T47D (cell line): ENCODE data around the gene TTC34.

Experiments used
- DNase-seq, 2 experiments: peaks; one replicate each; pipeline versions ENCODE4 v3.0.0 to v3.0.0-alpha.2; 2011 to 2012; ENCODE audit warnings: low read depth in 1 of 2, low spot score in 1 of 2
- JUND ChIP-seq: IDR thresholded peaks from 2 replicates; pipeline ENCODE4 v1.6.1; 2012; ENCODE audit warnings: low read depth
- in situ Hi-C: cut with HindIII; loops from 2 replicates; pipeline ENCODE4 v1.10.0; 2016; ENCODE audit warnings: low sequenced_read_pairs, low pct_unique_long_range_greater_than_20kb

TTC34 gene

GRCh38 chr1:2834741-2835564, 33.5 kb upstream of the TTC34 start:
- TF ChIP-seq JUND = no peak
- in situ Hi-C loops = no loop called here
- DNase-seq = no peak

DNA sequence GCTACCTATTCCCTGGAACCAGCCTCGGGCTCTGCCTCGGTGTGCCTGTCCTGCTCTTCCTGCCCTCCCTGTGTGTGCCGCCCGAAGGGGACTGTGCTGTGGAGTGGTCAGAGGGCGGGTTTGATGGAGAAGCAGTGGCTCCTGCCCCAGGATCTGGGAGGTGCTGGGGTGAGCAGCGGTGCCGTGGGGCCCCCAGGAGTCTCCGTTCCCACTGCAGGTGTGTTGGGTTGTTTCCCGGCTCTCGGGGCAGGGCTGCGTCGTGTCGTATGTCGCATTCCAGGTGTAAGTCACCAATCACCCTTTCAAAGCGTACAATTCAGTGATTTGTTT, 32.6 kb upstream of the TTC34 start:
- DNase-seq = no peak
- in situ Hi-C loops = no loop called here
- no peak for TF ChIP-seq JUND

DNA sequence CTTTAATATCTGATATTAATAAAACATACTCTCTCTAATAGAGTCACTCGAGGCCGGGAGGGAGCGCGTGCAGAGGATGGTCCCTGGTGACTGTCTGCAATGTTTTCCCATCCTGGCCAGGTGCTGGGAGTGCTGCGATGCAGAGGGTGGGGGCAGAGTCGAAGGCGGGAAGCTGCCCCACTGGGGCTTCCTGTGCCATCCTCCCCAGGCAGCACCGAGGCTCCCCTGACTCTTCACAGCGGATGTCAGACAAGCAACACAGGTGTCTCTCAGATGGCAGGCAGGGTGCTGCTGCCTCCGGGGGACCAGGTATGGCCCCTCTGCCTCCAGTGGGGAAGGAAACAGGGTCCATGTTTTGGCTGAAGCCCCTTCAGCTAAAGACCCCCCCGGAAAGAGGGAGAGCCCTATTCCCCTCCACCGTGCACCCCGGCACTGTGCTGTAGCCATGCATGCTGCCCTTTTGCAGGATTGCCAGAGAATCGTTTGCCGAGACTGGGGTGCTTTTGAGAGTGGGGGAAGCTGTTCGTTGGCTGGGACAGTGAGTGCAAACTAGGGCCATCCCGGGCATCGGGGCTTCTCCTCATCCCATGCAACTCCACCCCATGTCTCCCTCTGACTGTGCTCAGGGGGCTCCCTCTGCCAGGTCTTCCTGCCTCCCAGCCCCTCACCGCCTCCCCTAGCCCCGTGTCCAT, 32.1 kb upstream of the TTC34 start:
- DNase-seq = no peak
- in situ Hi-C loops = no loop called here
- no peak for TF ChIP-seq JUND

DNA sequence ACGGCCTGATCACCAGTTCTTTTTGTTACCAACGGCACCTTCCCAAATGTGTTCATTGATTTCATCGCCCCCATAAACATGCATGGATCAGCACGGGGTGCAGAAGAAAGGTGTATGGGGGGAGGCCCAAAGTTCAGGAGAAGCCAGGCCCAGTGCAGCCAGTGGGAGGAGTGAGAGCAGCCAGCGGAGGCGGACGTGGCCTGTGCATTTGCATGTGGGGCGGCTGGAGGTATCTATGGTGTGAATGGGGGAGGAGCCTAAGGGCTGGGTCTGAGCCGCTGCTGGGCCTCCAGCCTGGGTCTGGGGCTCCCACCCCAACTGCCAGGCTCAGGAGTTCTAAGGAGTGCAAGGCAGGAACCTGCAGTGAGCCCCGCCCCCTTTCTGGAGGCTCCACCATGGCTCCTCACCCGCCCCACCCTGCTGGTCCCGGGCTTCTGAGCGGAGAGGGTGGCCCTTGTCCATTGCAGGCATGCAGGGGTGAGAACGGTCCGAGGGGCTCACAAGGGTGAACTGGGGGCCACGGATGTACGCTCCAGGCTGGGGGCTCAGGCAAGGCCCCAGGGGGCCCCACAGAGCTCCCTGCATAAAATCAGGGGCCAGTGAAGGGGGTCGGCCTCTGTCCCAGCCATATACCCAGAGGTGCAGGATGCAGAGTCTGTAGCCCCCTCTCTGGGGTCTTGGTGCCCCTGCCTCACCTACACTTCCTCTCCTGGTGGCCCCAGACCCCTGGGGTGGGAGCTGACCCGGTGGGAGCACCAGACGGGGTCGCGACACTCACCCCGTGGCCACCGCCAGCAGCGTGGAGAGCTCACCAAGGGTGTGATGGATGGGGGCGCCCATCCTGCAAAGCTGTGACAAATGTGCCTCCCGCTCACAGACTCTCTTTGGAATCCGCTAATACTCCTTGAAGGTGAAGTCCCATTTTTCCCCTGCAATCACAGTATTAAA, 31.3 kb upstream of the TTC34 start:
- in situ Hi-C loops = no loop called here
- no peak for DNase-seq
- TF ChIP-seq JUND = no peak

DNA sequence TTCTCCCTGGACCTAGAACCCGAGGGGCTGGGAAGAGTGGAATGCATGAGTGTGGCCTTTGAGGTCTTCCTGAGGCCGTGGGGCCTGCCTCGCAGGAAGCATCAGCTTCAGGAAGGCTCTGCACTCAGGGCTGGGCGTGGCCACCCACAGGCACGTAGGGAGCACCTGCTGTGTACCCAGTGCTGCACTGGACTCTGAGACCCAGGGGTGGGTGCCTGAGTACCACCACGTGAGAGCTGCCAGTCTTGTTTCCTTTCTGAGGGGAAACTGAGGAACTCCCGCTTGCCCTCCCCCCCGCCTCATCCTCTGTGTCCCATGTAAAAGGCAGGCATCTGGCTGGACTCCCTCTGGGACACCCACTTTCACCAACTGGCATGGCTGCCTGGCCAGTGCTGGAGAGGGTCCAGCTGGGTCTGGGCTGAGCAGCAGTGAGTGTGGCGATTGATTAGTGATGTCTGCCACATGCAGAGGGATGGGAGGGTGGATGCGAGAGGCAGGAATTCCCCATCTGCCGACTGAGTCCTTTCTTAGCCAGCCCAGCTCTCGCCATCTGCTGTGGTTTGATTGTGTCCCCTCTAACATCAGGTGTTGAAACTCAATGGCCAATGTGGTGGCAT, 30.2 kb upstream of the TTC34 start:
- in situ Hi-C loops = no loop called here
- no peak for DNase-seq
- TF ChIP-seq JUND = no peak

GRCh38 chr1:2830761-2831425, 29.4 kb upstream of the TTC34 start:
- no peak for DNase-seq
- in situ Hi-C loops = no loop called here

GRCh38 chr1:2829846-2830615, 28.5 kb upstream of the TTC34 start:
- DNase-seq = no peak
- in situ Hi-C loops = no loop called here
- no peak for TF ChIP-seq JUND

More at GRCh38 chr1:2830761-2831425, 29.4 kb upstream of the TTC34 start:
- TF ChIP-seq JUND = no peak

- TF ChIP-seq JUND = no peak
- in situ Hi-C loops = no loop called here
- DNase-seq = no peak
Observed at GRCh38 chr1:2828586-2829250, 27.2 kb upstream of the TTC34 start.

- TF ChIP-seq JUND = no peak
- in situ Hi-C loops = no loop called here
- DNase-seq = no peak
Observed at GRCh38 chr1:2826736-2827292, 25.3 kb upstream of the TTC34 start.

- DNase-seq = no peak
- in situ Hi-C loops = no loop called here
- TF ChIP-seq JUND = no peak
Observed at GRCh38 chr1:2826316-2826715, 24.8 kb upstream of the TTC34 start.
